ENCODE measurements around the gene RNF125.

GRCh38 chr18:32018331-32019250 lies at the start of gene RNF125:
- no peak for TF ChIP-seq CTCF (IDR thresholded peaks at IDR 0.05)
- no peak for TF ChIP-seq SIN3A (IDR thresholded peaks at IDR 0.05; ENCODE audit: borderline replicate concordance, low read depth, low read length)
- no peak for TF ChIP-seq MXI1 (IDR thresholded peaks at IDR 0.05; ENCODE audit: low read depth, low read length)
- TF ChIP-seq PBX3 (IDR thresholded peaks at IDR 0.05) = no peak
- TF ChIP-seq GABPA (IDR thresholded peaks at IDR 0.05; ENCODE audit: low read depth) = no peak
- TF ChIP-seq TAF1 (IDR thresholded peaks at IDR 0.05; ENCODE audit: borderline replicate concordance, low read depth, low read length) = no peak
- TF ChIP-seq RAD21 (IDR thresholded peaks at IDR 0.05; ENCODE audit: low read length) = no peak
- no peak for TF ChIP-seq SMC3 (IDR thresholded peaks at IDR 0.05; ENCODE audit: low read depth, low read length)
- no peak for TF ChIP-seq GATA2 (CRISPR knock-in tag; IDR thresholded peaks at IDR 0.05)
- no peak for TF ChIP-seq POLR2AphosphoS5 (IDR thresholded peaks at IDR 0.05; ENCODE audit: low read depth, low read length)
- TF ChIP-seq REST (IDR thresholded peaks at IDR 0.05; ENCODE audit: low read depth, low read length) = no peak
- no peak for TF ChIP-seq JUND (IDR thresholded peaks at IDR 0.05)
- peak; percentile 42; the same call in 1 of the 2 replicates for TF ChIP-seq MAX (IDR thresholded peaks at IDR 0.05; ENCODE audit: low read depth)
